GM21529 (cell line): ENCODE results near the gene PAM.

Source experiments
- ATAC-seq: cut with Tn5 transposase; IDR thresholded peaks from one replicate; pipeline ENCODE4 v1.9.1; 2021; ENCODE audit not compliant: unreplicated experiment

PAM gene

DNA sequence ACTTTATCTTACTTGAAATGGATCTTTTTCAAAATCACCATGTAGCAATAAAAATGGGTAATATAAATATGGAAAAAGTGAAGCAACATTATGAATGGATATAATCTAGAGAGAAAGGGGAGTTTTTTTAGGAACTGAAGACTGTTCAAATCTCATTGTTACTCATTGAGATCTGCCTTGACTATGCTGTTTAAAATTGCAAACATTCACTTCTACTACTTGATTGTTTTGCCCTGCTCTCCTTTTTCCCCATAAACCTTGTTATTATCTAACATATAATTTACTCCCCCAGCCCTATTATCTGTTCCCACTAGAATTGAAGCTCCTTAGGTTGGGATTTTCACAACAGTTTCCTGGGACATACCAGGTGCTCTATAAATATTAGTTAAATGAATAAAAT lies 22.0 kb downstream of the PAM start:
- peak; percentile 42 for ATAC-seq

DNA sequence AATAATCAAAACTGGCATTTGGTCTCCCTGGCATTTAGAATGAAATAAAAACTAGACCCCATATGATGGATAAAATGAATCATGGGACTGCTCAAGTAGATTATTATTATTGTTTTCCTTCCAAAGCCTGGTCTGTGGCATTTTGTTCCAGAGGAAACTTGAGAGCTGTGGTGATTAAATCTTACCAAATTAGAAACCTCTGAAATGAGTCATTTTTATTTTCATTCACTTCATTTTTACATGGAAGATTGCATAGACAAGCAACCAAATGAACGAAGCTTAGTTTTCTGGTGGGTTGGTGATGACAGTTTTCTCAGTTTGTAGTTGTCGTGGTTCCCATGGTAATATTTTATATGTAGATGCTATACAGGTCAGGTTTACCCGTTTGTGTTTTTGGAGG lies 23.4 kb downstream of the PAM start:
- no peak for ATAC-seq

DNA sequence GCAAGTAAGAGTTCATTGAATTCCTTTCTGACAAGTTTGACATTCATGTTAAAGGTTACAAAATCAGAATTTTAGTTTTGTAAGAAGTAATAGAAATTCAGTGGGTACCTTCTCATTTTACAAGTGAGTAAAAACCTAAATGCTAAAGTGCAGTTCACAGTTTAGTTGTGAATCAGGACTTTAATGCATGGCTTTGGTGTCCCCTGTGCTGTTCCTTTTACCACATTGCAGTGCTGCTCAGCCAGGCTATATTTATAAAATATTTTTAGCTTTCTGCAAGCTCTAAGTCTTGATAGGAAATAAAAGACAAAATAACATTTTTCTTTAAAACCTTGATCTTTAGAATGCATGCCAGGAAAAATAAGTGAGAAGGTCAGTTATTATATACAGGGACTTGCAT lies 26.3 kb downstream of the PAM start:
- no peak for ATAC-seq

DNA sequence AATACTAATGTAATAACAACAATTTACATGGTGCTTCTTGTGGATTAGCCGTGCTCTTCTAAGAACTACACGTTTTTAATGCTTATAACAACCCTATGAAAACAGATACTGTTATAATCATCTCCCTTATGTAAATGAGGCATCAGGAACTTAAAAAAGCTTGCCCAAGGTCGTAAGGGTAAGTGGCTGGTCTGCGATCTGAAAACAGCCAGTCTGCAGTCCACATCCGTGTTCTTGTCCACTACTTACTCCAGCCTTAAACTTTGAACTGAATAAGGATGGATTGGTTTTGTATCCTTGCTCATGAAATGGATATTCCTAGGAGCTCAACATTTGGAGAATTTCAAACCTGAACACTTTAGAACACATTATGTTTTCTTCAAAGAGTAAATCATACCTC lies 26.7 kb downstream of the PAM start:
- ATAC-seq, result no peak

DNA sequence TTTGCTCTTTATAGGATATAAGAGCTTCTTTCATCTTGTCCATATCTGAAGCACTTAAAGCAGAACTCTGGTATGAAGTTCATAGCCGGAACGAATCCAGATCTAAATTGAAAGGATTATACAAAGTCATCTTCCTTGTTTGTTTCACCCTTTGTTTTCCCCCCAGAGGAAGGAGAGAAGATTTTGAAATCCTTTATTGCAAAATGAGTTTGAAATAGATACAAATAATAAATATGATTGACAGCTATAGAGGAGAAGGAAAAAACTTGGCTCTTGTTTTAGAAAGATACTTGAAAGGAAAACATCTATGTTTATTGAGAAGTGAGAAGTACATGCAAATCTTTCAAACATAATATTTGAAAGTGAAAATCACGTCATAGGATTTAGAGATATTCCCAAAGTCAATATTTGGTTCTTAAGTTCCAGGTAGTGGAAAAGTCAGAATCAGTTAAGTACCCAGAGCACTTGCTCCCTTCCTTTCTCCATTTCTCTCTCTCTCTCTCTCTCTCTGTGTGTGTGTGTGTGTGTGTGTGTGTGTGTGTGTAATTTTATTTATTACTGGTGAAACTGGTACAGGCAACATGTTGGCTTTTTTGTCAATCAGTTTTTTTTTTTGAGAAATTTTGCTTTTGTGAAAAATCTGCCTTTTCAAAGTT lies 27.2 kb downstream of the PAM start:
- ATAC-seq, result no peak

DNA sequence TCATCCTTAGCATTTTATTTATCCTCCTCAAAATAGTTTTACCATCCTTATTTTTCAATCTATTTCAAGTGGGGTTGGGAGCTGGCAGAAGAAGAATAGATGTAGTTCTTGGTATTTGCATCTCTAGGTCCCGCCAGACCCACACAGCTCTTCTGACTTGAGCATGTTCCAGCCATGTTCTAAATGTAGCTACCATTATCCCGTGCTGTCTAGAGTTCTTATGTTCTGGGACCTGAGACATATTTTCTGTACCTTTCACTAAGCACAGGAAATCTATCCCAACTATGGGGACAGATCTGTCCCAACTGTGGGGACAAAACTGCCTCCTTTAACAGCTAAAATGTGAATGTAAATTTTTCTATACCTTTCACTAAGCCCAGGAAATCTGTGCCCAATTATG lies 32.0 kb downstream of the PAM start:
- no peak for ATAC-seq

DNA sequence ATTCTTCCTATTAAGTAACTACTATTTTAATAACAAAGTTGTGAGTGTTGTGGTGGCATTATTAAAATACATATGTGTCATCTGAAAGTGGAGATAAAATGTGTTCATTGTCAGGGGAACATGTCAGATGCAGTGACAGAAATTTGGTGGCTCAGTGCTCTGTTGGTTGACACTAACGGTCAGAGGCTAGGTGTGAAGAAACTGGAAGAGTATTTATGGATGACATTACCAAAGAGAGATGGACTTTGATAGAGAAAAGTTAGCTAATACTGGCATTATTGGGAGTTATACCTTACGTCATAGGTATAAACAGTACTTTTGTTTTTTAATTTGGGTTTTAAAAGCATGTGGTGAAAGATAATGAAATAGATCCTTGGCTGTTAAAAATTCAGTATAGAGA lies 33.7 kb downstream of the PAM start:
- ATAC-seq, result no peak

DNA sequence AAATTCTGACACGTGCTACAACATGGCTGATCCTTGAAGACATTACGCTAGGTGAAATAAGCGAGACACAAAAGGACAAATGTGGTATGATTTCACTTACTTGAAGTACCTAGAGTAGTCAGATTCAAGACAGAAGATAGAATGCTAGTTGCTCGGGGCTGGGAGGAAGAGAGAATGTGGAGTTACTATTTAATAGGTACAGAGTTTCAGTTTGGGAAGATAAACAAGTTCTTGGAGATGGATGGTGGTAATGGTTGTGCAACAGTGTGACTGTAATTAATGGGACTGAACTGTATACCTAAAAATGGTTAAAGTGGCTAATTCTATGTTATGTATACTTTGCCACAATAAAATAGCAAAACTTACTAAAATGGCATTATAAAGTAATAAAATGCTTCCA lies 34.4 kb downstream of the PAM start:
- no peak for ATAC-seq

DNA sequence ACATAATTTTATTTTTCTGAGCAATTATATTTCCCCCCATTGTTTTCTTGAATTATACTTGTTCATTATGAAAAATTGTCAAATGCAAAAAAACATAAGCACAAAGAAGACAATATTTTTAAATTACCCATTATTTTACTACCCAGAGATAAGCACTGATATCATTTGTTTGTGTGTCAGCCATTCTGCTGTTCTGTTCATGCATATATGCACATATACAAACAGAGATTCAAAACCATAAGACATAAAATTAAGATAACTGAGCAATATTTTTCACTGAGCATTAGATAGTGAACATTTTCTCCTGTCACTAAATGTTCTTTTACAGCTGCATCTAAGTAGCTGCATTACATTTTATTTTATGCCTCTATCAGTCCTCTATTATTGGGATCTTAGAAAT lies 35.6 kb downstream of the PAM start:
- no peak for ATAC-seq

DNA sequence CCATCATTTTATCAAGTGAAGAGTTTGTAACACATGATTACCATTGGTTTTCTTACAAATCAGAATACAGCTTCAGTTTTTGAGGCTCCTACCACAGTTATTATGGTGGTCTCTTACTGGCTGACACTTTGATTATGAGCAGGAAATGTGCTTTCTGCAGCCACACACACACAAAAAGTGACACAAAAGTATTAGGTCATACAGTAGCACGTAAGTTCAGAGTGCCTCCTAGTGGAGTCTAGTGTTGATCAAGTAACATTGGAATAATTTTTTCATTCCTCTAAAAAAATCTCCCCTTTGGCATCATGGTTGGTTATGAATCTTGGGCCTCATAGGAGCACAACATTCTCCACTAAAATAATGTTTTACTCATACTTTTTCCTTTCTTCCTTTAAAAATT lies 37.6 kb downstream of the PAM start:
- no peak for ATAC-seq

DNA sequence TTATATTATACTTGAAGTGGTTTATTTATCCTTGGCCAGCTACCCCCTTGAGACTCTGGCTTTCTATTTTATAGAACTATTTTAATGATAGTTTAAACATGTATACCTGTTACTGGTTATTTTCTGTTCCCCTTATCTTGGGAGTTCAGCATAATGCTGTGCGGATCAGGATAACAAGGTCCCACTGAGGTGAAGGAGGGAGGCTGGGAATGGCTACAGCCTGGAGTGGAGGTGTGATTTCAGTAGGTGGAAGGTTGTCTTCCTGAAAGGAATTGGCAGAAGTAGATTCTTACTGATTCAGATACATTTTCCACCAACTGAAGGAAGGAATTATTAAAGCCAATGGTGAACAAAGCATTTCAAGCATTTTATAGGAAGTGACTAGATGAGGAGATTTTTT lies 38.9 kb downstream of the PAM start:
- ATAC-seq, result no peak

DNA sequence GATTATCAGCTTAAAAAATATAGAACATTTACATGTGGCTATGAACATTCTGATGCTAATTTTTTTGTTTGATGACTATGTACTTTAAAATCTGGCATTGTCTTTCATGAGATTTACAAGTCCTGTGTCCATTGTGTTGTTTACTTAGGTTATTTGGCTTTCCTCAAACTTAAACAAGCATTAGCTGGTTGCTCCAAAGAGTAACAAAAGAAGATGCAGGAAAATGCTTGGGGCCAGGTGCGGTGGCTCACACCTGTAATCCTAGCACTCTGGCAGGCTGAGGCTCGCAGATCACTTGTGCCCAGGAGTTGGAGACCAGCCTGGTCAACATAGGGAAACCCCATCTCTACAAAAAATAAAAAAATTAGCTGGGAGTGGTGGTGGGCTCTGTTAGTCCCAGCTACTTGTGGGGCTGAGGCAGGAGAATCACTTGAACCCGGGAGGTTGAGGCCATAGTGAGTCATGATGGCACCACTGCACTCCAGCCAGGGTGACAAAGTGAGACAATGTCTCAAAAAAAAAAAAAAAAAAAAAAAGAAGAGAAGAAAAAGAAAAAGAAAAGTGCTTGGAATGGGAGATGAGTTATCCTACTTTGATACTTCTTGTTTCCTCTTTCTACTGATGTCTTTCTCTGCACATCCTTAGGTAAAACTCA lies 39.7 kb downstream of the PAM start:
- no peak for ATAC-seq

DNA sequence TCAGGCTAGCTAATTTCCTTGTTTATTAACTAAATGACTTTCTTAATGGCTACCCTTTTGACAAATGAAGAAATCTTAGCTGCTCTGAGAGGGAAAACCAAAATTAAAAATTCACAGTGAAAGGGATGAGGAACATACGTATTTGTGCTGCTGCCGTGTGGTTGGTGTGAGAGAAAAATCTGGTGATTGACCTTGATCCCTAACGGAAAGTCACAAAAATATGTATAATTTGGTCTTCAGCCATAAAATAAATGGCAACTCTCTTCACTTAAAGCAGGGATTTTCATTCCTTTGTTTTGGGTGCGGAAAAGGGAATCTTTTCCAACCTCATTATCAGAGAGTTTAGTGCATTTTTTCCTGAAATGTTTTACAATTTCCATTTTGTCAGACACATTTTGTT lies 40.4 kb downstream of the PAM start:
- ATAC-seq, result no peak

DNA sequence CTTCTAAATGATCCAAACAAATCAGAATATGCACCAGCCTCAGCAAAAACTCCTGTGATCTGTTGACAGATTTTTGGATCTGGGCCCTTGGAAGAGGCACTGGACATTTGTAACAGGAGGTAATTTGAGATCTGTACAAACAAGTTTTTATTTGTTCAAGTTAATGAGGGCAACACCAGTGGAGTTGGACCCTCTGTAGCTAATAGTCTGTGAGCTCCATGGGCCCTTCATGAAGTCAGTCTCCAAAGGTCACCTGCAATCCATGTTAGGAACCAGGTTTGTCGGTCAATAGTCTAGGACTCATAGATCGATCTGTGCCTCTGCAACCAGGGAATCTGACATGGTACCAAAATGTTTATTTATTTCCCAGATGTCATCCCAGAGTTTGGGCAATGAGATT lies 40.9 kb downstream of the PAM start:
- ATAC-seq, result no peak

DNA sequence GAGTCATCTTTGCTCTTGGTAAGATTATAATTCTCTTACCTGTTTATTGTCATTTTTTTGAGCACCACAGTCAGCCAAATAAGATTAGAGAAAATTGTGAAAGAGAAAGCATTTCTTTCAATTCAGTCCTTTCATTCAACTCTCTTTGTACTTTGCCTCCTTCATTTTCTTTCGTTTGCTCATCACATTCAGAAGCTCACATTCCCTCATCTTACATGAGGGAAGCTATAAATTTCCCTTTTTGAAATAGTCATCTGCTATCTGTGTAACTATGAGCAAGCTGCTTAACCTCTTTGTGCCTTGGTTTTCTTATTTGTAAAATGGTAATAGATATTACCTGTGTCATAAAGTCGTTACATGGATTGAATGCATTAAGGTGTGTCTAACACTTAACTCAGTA lies 41.4 kb downstream of the PAM start:
- ATAC-seq, result no peak

DNA sequence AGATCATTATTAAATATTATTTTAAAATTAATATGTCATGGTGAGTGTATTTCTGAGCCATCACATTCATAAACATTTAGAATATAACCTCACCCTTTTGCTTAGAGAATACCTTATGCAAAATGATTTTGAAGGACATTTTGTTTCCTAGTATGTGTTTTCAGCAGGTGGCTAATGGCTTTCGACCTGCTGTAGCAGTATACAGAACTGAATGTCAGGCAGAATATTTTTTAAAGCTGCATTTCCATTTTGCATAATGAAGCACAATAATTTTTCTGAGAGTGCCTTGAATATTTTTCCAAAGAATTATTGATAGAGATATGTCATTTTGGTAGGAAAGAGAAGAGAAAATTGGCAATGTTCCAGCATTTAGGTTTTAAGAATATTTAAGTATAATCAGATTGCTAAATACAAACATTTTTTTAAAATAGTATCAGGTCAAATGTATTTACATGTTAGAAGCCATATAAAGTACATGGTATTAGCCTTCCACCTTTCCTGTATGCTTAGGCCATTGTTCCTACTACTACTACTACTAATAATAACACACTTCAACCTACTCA lies 42.3 kb downstream of the PAM start:
- ATAC-seq, result no peak

DNA sequence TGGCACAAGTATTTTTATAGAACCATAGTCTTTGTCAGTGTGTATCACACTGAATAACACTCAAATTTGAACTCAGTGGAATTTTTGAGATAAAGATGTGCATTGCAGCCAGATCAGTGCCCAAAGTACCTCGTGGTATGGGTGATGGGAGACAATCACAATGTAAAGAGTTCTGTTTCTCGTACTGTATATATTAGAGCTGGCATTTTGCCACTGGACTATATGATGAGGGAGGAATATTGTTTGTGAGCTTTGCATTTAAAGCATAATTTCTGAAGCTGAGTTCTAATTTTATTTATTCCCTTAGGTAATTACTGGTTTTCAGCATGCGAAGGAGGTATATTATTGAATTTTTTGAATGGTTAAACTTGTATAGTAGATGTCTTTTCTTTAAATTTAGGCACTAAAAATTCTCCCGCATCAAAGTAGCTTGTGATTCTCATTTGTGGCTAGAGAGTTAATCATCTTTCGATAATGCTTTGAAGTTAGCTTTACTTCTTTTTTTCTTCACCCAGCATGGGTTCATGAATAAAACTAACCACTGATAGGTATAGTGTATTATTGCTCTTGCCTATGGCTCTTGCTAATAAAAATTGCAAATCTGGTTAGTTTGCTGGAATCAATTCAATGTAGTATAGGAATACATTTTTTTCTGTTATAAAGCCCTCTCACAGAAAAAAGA lies 43.1 kb downstream of the PAM start:
- no peak for ATAC-seq

DNA sequence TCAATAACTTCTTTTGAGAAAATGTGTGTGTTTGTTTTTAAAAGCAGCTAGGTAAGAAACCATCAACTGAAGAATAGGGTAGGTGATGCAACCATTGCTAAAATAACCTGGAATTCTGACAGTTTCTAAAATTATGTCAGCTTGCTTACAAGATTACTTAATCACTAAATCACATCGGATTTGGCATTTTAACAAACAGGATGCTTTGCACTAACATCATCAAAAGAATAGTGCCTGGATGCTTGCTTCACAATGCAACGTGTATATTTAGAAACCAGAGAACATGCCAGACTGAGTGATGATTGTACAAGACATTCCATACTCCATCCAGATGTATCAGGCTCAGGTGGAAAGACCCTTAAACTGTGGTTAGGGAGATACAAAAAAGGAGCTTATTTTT lies 43.9 kb downstream of the PAM start:
- ATAC-seq, result no peak

DNA sequence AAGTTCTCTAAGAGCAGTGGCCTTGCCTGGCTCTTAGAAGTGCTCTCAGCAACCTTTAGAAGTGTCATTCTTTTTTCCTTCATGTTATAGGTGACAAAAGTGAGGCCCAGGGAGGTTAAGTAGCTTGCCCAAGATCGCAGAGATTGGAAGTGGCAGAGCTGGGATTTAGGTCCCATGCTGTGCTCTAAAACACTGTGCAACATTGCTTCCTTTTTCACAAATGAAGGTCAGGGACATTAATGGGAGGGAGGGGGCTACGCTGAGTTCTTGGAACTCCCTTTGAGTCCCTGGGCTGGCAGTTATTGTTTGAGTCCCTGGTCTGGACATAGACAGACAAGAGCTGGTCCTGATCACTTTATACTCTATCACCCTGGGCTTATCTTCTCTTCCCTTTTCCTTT lies 45.3 kb downstream of the PAM start:
- ATAC-seq, result no peak

DNA sequence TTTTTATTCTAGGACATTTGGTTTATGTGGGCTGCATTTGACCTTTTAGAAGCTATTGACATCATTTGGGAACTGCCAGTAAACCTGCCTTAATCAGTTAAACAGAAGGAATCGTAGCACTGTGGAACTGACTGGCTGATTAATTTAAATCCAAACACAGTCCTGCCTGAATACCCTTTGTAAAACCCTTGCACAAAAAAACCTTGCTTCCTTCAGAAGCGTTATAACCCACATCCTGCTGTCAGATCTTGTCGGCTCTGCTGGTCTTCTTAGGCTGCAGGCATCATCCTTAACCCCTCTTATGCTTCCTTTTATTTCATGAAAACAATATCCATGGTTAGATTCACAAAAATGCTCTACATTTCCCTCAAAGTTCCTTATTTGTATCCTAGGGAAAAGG lies 46.3 kb downstream of the PAM start:
- no peak for ATAC-seq

DNA sequence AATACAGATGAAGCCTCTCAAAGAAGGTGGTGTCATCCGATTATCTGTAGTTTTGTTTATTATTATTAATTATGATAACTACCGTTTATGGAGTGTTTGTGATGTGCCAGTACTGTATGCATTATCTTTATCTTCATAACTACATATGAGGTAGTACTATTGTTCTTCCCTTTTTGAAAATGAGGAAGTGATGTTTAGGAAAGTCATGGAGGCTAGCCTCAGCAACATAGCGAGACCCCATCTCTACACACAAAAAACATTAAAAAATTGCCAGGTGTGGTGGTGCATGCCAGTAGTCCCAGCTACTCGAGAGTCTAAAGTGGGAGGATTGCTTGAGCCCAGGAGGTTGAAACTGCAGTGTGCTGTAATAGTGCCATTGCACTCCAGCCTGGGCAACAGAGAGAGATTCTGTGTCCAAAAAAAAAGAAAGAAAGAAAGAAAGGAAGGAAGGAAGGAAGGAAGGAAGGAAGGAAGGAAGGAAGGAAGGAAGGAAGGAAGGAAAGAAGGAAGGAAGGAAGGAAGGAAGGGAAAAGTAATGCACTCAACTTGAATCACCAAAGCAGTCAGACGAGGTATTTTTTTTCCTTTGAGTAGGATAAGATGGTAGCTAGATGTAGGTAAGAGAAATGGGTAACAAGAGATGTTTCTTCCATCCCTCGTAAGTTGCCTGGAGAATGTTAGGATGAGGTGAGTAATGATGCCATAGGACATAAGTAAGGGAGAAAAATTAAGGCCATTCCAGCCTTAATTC lies 47.8 kb downstream of the PAM start:
- ATAC-seq, result no peak
